NB4 (cell line): Measurements from ENCODE around the gene PRKAR1B.
"Not testable (repeated sequence)": the region's sequence is repeated elsewhere in the genome, so short reads cannot be mapped to it uniquely, and the experiment has no call there.

Source experiments
- DNase-seq: peaks from one replicate; pipeline ENCODE4 v3.0.0; 2010; ENCODE audit warnings: low read depth
- H3K4me3 ChIP-seq: one replicate; pipeline ENCODE4 v1.5.1; 2011; ENCODE audit warnings: mild to moderate bottlenecking, low read depth, low read length, moderate library complexity
- MAX ChIP-seq: IDR thresholded peaks from 2 replicates; pipeline ENCODE4 v1.6.1; 2011; ENCODE audit warnings: low read depth, low read length
- MYC ChIP-seq: IDR thresholded peaks from 2 replicates; pipeline ENCODE4 v1.6.1; 2011; ENCODE audit warnings: low read depth, low read length
- POLR2A ChIP-seq: IDR thresholded peaks from 2 replicates; pipeline ENCODE4 v1.6.1; 2011; ENCODE audit warnings: mild to moderate bottlenecking; ENCODE audit not compliant: insufficient read length; ENCODE audit errors: extremely low read depth
- TF ChIP-seq, protein P1 (sequence below): IDR thresholded peaks from one replicate; pipeline ENCODE4 v1.5.1; 2012; ENCODE audit warnings: low read depth, low read length

Gene PRKAR1B

DNA sequence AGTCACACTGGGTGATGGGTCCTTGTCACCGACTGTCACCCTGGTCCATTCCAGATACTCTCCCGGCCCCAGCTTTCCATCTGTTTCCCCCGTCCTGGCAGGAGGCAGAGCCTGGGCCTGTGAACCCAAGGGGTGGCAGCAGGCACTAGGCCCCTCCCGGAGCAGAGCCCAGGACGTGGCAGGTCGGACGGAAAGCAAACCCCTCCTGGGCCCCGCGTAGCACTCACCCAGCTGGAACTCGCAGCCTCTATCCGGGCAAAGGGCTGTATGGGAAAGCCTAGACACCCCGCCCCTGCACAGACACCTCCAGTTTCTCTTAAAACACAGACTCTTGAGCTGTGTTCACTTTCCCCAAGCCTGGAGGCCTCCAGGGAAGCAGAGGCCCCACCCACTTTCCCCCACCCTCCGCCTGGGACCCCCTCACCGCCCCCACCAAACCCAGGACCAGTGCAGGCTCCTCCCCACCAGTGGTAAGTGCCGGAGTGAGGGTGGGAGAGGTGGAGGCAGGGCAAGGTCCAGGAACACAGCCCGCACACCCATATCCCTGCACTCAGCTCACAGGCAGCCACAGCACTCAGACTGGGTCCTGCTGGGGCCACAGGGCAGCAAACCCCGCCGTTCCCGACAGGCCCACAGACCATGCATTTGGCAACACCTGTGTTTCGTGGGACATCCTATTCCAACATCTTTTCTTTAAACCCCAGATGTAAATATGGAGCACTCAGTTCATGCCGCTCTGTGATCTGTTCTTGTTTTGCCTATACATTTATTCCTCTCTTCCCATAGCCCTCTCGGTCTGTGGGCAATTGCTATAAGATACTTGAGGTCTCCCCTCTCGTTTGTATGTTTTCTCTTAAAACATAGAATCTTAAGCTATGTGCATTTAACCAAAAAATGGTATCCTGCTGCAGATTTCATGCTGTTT lies 109.2 kb downstream of the PRKAR1B start:
- H3K4me3 ChIP-seq: no peak overlapping the region
- DNase-seq: no peak
- TF ChIP-seq MAX: no peak
- TF ChIP-seq MYC: no peak

DNA sequence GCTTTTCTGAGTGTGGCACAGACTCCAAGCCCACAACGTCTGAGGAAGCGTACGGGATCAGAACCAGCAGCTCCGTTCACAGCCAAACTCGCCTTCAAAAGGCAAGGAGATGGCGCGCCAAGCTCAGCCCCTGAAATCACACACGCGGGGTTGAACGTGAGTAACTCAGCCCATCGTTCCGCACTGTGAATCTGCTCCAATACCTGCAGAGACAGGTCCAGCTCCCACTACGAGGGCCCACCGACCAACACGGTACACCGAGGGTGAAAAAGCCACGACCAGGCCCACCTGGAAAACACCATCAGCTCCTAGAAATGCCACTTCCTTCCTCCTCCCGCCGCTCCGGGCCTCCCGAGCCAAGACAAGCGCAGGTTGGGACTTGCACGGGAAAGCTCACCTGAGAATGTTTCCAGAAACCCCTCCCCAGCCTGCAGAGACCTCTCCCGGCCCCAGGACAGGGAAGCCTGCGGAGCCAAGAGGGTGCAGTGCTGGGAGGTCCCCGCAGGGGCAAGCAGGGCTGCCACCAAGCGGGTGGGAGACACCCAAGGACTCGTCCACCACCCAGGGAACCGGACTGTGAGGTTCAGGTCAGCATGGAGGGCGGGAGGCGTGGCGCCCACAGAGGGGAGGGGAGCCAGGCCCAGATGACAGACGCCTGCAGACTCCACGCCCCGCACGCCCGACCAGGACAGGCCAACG lies 113.5 kb downstream of the PRKAR1B start:
- no peak for TF ChIP-seq POLR2A
- TF ChIP-seq, protein P1, sequence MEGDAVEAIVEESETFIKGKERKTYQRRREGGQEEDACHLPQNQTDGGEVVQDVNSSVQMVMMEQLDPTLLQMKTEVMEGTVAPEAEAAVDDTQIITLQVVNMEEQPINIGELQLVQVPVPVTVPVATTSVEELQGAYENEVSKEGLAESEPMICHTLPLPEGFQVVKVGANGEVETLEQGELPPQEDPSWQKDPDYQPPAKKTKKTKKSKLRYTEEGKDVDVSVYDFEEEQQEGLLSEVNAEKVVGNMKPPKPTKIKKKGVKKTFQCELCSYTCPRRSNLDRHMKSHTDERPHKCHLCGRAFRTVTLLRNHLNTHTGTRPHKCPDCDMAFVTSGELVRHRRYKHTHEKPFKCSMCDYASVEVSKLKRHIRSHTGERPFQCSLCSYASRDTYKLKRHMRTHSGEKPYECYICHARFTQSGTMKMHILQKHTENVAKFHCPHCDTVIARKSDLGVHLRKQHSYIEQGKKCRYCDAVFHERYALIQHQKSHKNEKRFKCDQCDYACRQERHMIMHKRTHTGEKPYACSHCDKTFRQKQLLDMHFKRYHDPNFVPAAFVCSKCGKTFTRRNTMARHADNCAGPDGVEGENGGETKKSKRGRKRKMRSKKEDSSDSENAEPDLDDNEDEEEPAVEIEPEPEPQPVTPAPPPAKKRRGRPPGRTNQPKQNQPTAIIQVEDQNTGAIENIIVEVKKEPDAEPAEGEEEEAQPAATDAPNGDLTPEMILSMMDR: no peak
- no peak for TF ChIP-seq MYC
- no peak for TF ChIP-seq MAX
- DNase-seq: no peak
- H3K4me3 ChIP-seq: no peak overlapping the region

- not testable (repeated sequence) for DNase-seq, H3K4me3 ChIP-seq
Observed at GRCh38 chr7:611837-612236, 115.2 kb downstream of the PRKAR1B start.

- H3K4me3 ChIP-seq: no peak overlapping the region
- DNase-seq: no peak
- TF ChIP-seq POLR2A (no peak), MYC (no peak), MAX (no peak)
- TF ChIP-seq, protein P1: no peak
Observed at GRCh38 chr7:611281-611810, 115.7 kb downstream of the PRKAR1B start.

- TF ChIP-seq POLR2A (no peak), MAX (no peak), MYC (no peak)
- TF ChIP-seq, protein P1: no peak
- DNase-seq: no peak
- H3K4me3 ChIP-seq: no peak overlapping the region
Observed at GRCh38 chr7:610531-611280, 116.4 kb downstream of the PRKAR1B start.

DNA sequence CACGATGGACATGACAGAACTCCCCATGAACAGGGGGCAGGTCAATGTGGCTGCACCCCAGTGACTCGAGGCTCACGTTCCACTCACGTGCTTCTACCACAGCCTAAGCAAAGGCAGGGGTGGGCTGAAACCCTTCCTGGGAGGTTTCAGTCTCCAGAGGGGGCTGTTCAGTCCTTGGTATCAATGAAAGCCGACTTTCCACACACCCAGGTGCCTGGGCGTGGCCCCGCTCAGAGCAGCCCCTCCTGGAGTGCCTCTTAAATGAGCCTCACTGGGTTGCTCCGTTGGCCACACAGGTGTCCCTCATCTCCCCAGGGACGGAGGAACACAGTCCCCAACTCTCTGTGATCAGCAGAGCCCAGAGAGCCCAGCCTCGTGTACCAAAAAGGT lies 116.9 kb downstream of the PRKAR1B start:
- TF ChIP-seq, protein P1: no peak
- TF ChIP-seq POLR2A (no peak), MAX (no peak), MYC (no peak)
- no peak for DNase-seq
- no peak overlapping the region for H3K4me3 ChIP-seq
